ENCODE data around the gene CDK5RAP2.

The CDK5RAP2 gene

DNA sequence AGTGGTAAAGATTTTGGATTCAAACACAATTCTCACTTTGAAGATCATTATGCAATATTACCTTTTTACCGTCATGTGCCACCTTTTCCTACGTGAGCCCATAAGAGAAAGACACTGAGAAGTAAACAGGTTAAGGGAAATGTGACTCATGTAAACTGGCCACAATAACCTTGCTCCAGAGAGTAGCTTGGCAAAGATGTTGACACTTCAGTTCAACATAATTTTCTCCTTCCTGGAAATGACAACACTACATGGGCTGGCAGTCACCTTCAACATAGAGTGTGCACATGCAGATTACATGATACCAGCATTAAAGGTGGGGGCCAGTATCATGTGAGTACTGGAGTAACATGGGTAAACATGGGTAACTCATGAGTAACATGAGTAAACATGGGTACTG lies 141.9 kb downstream of the CDK5RAP2 start:
- no peak for DNase-seq (ENCODE audit: low spot score)

DNA sequence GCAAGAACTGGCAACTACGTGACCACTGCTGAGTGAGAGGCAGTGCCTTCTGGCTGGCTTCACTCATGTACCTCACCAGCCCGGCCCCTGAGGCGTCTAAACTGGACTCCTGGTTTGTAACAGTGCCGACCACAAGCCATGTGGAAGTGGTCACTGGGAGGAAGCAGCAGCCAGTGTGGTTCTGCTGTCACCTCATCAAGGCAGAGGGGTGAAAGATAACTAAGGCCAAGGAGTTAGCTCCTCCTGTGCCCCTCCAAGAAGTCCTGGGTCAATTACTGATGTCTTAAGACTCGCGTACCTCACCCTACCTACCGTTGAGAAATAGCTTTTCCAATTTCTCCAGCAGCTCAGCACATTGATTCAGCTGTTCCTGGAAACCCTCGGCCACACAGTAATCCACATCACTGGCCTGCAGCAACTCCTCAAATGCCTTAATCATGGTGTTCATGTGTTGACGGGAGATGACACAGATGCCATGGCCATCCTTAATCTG lies 142.9 kb downstream of the CDK5RAP2 start:
- peak; percentile 12 for DNase-seq (ENCODE audit: low spot score)

DNA sequence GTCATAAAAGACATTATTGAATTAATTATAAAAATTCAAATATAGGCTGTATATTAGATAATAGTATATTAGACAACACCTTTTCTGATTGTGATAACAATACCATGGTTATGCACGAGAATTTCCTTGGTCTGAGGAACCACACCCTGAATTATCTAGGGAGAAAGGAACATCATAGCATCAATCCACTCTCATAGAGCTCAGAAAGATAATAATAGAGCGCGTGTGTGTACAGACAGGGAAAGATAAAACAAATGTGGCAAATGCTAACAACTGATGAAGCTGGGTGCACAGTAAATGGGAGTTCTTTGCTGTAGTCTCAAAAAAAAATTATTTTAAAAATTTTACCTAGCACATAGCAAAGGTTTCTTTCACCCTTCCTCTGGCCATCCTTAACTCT lies 143.5 kb downstream of the CDK5RAP2 start:
- DNase-seq (ENCODE audit: low spot score), result no peak

DNA sequence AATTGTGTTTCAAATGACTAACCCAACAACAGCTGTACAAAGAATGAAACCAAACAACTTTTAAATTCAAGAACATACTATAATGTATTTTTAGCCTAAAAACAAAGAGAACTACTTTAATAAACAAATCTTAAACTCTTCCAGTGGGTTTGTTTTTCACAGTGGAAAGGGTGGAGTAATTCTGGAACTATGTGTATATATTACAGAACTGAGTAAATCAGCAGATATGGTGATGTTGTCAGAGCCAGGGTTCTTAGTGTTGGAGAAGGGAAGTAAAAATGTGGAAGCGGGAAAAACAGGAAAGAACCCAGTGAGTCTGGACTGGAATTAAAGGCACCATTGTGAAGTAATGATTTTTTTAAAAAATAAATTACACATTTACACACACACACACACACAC lies 144.9 kb downstream of the CDK5RAP2 start:
- no peak for DNase-seq (ENCODE audit: low spot score)

DNA sequence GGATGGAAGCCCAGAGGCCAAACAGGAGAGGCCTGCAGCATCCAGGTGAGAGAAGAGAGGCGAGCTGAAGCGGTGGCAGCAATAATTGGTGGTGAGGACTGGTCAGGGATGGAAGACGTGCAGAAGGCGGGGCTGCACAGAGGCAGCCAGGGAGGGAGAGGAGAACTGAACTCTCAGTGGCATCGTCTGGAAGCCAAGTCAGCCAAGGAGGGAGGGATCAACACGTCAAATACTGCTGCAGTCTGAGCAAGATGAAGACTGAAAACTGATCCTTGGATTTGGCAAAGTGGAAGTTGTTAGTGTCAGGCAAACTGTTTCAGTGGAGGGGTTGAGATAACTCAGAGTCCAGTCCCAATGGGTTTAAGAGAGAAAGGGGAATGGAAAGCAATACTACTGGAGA lies 145.4 kb downstream of the CDK5RAP2 start:
- DNase-seq (ENCODE audit: low spot score), result no peak

DNA sequence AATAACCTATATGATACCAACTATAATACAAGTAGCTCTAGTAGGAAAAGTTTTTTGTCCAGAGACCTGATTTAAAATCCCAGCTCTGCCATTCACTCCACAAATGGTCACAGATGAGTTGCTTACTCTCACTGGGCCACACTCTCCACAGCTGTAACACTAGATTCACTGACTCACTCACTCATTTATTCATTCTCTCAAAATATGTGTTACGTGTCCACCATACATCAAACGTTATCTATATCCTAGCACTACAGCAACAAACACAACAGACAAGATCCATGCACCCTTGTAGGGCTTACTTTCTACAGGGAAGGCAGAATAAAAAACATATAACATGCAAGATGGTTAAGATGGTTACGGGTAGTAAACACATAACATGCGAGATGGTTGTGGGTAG lies 146.3 kb downstream of the CDK5RAP2 start:
- DNase-seq (ENCODE audit: low spot score), result no peak

DNA sequence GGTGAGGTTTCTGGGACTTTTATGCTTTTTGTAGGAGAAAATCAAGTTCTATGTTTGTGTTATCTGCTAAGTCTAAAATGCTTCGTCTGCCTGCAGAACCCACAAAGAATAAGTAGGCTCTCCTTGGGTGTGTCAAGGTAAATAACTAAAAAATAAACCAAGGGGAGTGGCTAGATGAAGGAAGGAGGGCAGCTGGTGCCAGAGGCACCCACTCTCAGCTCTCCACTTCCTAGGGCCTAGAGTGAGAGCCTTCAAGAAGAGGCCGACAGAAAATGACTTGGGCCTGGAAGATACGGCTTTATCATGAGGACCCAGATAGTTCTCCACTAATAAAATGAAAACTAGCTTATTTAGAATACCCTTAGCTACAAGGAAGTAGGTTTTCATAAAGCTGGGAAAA lies 147.4 kb downstream of the CDK5RAP2 start:
- DNase-seq (ENCODE audit: low spot score), result no peak

DNA sequence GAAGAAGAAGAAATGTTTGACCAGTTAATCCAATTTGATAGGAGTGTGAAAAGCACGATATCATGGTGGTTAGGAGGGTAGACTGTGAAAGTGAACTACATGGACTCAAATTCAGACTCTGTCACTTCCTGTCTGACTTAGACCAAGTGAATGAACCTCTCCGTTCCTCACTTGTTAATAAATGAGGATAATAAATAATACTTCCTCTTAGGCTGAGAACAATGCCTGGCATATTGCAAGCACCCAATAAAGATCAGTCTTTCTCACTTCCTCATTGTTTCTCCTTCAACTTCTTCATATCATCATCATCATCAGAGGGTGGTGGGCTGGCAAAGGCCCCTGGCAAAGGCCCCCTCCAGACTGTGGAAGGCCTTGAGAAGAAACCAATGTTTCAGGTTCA lies 148.7 kb downstream of the CDK5RAP2 start:
- DNase-seq (ENCODE audit: low spot score), result no peak

DNA sequence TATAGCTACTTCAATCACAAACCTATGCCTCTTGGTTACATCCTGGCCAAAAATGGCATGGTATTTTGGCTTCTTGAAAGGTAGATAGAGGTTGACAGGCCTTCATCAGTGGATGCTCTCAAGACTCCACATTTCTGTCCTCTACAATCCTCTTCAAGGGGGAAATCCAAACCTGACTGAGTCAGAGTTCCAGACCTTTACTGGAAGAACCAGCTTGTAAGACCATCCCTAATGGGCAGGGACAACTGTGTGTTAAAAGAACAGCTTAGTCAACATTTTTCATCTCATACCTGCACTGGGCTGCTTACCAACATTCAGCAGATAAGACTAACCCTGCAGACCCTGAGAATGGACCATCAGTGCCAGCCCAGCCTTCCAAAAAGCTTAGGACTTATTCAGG lies 155.7 kb downstream of the CDK5RAP2 start:
- DNase-seq (ENCODE audit: low spot score), result no peak

DNA sequence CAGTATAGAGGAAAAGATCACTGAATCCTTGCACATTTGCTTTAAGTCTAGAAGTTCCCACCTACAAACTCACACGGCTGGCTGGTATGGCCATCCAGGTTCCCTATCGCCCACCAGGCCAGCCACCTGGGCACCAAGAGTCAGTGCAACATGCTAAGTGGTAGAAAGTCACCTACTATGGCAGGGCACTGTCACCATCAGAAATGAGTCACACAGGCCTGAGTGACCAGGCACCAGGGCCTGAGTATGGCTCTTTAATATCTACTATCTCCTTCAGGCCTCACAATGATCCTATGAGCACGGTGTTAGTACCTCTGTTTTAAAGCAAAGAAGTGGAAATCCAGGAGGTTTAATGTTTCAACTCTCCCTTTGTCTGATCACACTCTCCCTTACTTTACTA lies 156.2 kb downstream of the CDK5RAP2 start:
- DNase-seq (ENCODE audit: low spot score), result no peak

DNA sequence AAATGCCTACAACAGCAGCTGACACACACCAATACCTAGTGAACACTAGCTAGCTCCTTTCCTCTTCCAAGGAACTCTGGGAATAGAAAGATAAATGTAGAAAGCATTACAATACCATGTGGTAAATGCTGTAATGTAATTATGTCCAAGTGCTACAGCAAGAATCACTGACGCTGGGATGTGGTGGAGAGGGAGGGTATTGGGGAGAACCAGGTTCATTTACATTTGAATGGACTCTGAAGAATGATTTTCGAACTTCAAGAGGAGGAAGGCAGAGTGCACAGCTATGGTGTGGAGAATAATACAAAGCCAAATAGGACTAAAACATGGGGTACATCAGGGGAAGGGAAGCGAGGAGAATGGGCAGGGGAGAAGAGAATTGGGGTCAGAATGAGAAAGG lies 158.0 kb downstream of the CDK5RAP2 start:
- DNase-seq (ENCODE audit: low spot score), result no peak

DNA sequence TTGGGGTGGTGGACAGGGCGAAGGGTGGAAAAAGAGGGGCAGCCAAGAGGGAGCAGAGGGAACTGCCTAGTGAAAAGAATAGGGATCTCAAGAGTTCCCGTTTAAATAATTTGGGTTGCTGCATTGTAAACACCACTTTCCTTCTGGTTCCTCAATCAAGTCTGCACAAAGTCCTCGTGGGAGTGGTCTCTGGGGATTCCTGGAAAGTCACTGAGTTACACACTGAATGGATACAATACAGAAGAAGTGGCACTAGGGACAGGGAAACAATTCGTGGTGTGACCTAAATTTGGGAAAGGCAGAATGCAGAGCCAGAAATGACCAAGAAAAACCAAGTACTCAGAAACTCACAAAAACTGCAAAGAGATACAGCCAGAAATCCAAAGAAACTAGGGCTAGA lies 161.7 kb downstream of the CDK5RAP2 start:
- DNase-seq (ENCODE audit: low spot score), result no peak

DNA sequence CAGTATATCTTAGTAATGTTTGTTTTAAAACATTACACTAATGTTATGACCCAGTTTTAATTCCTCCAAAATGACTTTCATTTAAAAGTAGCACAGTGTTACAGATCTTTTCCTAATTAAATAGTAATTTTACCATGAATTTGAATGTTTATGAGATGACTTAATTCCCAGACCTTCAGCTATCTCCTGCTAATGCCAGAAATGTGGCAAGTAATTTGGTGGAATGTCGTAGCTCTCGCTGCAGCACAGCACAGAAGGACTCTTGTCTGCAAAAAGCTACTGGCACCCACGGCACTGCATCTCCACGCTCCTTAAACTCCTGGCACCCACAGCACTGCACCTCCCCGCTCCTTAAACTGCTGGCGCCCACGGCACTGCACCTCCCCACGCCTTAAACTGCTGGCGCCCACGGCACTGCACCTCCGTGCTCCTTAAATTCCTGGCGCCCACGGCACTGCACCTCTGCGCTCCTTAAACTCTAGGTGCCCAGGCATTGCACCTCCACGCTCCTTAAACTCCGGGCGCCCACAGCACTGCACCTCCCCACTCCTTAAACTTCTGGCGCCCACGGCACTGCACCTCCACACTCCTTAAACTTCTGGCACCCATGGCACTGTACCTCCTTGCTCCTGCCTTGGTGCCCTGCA lies 163.1 kb downstream of the CDK5RAP2 start:
- DNase-seq (ENCODE audit: low spot score), result no peak

DNA sequence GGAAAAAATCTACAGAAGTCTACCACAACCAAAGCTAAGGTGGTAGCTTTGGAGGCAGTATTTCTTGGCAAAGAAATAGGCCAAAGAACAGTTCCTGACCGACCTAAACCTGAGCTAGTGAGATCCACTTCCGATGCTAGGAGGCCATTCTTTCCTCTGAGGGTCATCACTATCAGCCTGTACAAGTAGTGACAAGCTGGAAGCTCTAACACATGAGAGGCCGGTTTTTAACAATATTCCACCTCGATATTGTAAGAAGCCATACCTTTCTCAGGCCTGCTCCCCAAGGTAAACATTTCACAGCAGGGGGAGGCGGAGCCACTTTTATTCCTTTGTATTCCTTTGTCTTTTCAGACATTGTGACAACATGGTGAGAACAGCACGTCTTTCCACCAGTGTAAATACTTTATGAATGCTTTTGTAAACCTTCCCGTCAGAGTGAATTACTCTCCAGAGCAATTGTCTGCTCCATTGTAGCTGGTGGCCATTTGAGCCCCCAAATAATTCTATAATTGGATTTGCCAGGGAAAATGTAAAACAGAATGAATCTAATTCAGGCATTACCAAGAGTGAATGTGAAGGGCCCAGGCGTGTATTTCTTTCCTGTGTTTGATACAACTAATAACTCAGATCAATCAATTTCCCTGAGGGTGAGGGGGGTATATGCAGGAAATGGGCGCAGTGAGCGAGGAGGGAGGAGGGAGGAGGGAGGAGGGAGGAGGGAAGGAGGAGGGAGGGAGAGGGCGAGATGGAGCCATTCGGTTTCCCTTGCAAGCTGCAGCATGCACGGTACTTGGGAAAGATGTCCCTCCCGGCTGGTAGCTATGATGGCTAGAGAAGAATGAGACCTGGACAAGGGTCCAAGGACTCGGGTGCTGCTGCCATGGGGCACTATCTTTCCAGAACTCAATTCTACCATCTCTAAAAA lies 166.6 kb downstream of the CDK5RAP2 start:
- DNase-seq (ENCODE audit: low spot score), result no peak

DNA sequence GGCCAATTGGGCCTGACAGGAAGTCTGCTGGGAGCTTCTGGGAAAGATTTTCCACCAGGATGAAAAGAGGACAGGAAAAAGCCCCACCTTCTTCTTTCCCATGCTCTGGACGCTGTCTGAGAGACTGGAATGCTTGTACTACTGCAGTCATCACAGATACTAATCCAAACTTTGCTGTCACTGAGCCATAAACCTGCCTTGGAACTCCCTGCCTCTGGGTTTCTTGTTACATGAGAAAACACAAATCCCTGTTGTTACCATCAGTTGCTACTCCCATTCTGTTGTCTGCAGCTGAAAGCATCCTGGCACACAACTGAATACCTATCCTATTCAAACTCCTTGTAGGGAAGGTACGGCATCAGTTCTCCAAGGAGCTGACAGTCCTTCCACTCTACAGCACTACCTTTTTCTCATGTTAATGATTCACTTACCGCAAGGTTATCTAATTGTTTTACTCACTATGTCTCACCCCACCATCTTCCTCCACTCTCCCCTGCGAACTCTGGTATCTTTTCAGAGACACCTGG lies 167.5 kb downstream of the CDK5RAP2 start:
- DNase-seq (ENCODE audit: low spot score), result no peak

DNA sequence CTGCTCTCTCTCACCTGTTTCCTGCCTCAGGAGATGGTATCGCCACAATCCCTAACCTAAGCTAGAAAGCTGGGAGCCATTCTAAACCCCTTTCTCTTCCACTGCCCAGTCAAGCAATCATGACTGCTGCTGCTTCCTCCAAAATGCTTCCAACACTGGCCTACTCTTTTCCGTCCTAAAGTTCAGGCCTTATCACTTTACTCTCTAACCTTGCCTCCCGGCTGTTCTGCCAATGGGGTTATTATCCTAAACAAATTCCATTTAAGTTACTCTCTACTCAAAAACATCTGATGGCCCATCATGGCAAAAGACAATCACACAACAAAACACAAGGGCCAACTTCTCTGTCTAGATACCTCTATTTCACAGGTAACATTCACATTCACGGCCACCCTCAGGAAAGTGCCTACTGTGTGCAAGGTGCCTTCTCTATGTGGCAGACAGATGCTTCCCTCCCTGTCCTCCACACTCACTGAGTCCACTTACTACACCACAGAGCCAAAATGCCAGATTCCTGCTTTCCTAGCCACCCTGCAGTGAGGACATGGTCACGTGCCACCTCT lies 168.0 kb downstream of the CDK5RAP2 start:
- DNase-seq (ENCODE audit: low spot score), result no peak

DNA sequence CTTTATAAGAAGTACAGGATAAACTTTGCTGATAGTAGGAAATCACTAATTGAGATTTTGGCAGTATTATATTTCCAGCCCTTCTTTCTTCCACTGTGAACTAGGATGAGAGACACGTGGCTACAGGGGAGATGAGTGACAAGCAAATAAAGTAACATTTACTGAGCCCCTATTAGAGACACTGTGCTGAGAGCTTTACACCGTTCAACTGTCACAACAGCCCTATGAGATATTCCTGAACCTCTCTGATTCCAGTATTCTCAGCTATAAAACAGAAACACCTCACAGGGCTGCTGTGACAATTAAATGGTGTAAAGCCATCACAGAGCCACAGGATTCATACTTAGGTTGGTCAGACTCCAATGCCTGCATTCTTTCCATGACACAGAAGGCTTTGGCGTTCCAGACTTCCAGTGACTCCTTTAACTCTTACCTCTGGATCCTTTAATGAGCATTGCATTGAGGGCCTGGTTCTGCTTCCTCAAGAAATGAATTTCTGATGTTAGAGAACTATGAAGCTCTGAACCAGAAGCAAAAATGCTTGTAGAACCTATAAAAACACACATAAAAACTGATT lies 169.0 kb downstream of the CDK5RAP2 start:
- no peak for DNase-seq (ENCODE audit: low spot score)

DNA sequence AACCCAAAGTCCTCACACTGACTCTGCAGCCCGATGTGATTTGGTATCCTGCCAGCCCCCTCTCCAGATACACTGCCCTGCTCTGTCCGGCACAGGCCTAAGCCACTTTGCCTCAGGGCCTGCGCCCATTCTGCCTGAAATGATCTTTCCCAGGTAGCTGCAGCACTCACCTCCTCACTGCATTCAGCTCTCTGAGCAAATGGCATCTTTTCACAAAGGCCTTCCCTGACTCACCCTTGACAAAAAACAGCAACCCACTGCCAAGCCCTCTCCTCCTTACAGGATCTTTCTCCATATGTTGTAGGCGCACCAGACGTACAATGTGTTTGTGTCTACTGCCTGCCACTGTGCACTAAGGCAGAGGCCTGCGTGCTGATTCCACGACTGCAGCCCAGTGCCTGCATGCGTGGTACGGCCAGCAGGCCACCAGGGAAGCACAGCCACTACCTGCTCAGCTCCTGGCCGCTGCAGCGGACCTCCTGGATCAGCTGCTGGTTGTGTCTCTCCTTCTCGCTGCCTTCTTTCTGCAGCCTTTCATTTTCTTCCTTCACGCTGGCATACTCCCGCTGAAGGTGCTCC lies 171.2 kb downstream of the CDK5RAP2 start:
- DNase-seq (ENCODE audit: low spot score), result no peak

DNA sequence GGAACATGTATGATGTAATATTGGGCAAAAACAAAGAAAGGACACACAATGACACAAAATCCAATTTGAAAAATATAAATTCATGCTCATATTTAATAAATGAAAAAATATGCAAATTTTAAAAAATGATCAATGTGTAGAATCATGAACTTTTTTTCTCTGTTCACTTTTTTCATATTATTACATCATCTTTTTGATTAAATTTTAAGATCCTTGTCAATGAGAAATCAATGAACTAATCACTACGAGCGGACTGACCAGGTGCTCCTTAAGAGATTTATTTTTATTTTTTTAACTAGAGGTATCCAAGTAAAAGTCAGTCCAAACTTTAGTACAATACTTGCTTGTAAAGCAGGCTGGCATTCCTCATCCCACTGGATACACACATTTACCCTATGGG lies 174.1 kb downstream of the CDK5RAP2 start:
- no peak for DNase-seq (ENCODE audit: low spot score)

DNA sequence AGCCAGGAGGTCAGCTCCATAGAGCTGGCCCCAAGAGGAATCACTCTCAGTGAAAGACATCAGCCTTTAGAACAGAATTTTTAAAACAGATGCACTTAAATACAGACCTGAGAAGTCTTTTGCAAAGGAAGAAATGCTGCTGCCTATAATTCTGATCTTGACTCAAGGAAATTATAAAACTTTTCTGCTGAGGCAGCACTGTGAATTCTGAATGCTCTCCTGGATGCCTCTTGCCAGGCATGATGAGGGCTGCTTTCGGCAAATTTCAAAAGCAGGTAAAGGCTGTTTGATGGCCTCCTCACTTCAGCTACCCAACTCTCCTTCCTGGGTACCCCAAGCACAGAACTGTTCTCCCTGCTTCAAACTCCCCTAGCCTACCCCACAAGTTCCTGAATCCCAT lies 174.8 kb downstream of the CDK5RAP2 start:
- no peak for DNase-seq (ENCODE audit: low spot score)

DNA sequence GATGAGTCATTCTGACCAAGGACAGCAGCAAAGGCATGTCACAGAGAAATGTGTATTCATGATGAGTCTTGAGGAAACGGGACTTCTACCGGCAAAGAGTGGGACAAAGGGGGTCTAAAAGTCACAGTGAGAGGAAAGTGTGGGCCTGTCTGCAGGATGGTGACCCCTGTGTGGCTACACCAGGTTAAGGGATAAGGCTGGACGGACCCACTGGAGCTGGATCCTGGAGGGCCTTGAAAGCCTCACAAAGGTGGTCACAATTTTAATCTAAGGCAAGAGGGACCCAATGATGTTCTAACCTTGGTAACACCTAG lies 176.5 kb downstream of the CDK5RAP2 start:
- no peak for DNase-seq (ENCODE audit: low spot score)
